GM10847 (cell line): Measurements from ENCODE around the gene SRF.
A peak's percentile ranks its signal among the peaks of the same experiment; 100 is the strongest.

ENCODE experiments used
- POLR2A ChIP-seq: IDR thresholded peaks from 2 replicates; pipeline ENCODE4 v1.6.1; 2011; ENCODE audit not compliant: insufficient read length; ENCODE audit errors: extremely low read depth

SRF gene

GRCh38 chr6:43216200-43216599 lies 45.1 kb downstream of the SRF start:
- TF ChIP-seq POLR2A = no peak

DNA sequence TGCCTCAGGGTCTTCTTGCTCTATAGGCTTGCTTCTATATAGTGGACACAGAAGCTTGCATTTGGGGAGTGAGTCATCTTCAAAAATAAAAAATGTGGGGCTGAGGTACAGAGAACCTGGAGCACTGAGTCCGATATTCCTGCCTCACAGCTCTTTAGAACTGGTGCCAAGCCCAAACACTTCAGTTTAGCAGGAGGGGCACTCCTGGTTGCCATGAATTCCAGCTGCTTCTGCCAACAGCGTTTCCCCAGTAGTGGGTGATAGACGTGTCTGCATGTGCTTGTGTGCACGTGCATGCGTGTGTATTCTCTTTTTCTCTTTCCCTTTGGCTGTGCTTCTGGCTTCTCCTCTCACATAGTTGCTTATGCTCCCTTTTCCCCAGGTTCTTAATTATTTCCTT lies 46.3 kb downstream of the SRF start:
- TF ChIP-seq POLR2A = no peak

DNA sequence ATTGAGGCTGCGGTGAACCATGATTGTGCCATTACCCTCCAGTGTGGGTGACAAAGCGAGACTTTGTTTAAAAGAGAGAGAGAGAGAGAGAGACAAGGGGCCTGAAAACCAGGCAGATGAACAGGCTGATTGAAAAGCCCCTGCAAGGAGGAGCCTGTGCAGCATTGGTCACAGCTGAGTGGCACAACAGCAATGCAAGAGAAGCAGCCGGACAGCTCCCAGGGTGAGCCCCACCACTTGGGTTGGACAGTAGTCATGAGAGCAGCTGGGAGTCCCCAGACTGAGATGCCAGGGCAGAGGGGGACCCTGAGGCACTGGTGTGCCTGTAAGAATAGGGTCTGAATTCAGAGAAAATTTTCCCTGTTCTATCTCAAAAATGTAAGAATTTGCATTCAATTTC lies 48.0 kb downstream of the SRF start:
- TF ChIP-seq POLR2A = no peak

- TF ChIP-seq POLR2A = no peak
Observed at GRCh38 chr6:43219814-43220213, 48.7 kb downstream of the SRF start.

- no peak for TF ChIP-seq POLR2A
Observed at GRCh38 chr6:43220439-43220951, 49.4 kb downstream of the SRF start.

DNA sequence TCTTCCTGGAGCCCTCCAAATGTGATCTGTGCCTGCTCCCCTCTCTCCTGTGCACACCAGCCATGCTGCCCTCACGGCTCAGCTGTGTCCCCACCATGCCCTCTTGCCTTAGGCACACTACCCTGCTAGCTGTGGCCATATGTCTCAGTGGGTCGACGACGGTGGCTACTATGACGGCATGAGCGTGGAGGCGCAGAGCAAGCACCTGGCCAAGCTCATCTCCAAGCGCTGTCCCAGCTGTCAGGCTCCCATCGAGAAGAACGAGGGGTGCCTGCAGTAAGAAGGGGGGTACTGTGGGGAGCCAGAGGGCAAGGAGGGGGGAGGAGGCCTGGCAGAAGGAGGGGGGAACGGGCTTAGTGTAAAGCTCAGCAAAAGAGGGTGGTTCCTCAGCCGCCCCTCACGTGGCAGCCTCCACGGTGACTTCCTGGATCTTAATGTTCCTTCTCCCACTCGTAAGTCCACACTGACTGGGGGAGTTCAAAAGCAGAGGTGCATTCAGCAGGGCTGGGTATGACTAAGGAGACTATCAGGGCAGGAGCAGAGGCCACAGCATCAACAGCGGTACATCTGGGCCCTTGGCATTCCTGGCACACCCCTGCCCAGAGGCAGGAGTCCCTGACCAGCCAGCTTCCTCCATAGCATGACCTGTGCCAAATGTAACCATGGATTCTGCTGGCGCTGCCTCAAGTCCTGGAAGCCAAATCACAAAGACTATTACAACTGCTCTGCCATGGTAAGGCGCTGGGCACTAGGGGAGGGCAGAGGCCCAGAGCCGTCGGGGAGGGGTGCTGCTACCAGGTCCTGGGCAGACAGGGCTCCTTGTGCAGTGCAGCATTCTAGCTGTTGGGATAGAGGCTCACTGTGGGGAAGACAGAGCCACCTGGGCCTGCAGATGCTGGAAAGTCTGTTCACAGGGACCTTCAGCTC lies 50.2 kb downstream of the SRF start:
- no peak for TF ChIP-seq POLR2A

DNA sequence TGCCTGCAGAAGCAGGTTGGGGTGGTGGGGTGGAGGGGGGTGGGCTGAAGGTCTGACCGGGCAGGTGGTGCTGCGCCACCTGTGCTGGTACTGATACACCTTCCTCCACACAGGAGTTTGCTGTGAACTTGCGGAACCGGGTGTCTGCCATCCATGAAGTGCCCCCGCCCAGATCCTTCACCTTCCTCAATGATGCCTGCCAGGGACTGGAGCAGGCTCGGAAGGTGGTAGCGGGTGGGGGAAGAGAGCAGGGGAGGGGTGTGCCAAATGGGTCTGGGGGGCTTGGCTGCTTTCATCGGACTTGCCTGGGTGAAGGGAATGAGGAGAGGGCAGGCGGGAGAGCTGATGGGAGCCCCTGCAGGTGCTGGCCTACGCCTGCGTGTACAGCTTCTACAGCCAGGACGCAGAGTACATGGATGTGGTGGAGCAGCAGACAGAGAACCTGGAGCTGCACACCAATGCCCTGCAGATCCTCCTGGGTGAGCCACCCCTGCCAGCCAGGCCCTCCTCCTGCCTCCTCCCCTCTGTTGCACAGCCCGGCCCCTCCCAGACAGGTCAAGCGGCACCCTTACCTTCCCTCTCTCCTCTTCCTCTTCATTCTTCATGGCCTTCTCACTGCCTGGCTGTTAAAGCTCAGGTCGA lies 51.5 kb downstream of the SRF start:
- TF ChIP-seq POLR2A = no peak

DNA sequence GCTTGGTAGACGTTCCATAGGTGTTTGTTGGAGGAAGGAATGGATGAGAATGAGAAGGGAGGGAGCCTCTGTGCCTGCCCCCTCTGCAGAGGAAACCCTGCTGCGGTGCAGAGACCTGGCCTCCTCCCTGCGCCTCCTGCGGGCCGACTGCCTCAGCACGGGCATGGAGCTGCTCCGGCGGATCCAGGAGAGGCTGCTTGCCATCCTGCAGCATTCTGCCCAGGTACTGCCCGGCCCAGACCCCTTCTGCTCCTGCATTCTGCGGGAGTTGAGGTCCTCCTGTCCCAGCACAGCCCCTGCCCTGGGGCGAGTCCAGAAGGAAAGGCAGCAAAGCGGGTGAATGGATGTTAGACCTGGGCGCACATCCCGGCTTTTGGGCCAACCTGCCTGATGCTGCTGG lies 52.1 kb downstream of the SRF start:
- no peak for TF ChIP-seq POLR2A

- TF ChIP-seq POLR2A = no peak
Observed at GRCh38 chr6:43226192-43226851, 55.3 kb downstream of the SRF start.

DNA sequence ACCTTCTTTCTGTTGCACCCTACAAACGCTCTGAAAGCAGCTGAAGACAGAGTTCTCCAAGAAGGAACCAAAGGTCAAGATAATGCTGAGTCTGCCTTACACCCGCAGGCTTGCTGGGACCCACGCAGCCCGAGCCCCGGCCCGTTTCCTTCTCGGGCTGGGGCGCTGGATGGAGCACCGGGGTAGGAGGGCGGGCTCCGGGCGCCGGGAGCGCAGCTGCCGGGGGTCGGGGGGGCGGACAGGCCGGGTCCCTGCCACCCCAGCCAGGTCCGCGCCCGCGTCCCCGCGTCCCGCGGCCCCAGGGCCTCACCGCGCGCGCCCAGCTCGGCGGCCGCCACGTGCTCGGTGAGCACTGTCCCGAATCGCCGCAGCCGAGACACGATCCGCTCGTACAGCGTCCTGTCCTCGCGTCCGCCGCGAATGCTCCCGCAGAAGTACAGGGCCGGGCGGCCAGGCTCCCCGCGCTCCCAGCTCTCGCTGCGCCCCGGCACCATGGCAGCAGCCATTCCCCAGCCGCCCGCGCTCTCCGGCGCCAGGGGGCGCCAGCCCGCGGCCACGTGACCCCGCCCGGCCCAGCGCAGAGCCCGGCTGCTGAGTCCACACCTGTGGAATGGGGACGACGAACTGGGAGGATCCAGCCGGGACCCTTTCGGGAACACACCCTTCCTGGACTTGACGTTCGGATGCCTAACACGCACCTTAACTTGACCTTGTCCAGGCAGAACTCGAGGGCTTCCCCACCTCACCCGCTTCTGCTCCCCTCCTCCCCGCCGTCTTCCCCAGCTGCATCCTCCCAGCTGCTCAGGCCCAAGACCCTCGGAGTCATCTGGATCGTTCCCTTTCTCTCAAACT lies 58.1 kb downstream of the SRF start, which contains the start of gene DNPH1:
Gene DNPH1, minus strand, starts transcription at position 531 of the 852 bp plus-strand sequence. Its CDS starts 25 bp downstream, at position 506.
- TF ChIP-seq POLR2A = peak; percentile 49

DNA sequence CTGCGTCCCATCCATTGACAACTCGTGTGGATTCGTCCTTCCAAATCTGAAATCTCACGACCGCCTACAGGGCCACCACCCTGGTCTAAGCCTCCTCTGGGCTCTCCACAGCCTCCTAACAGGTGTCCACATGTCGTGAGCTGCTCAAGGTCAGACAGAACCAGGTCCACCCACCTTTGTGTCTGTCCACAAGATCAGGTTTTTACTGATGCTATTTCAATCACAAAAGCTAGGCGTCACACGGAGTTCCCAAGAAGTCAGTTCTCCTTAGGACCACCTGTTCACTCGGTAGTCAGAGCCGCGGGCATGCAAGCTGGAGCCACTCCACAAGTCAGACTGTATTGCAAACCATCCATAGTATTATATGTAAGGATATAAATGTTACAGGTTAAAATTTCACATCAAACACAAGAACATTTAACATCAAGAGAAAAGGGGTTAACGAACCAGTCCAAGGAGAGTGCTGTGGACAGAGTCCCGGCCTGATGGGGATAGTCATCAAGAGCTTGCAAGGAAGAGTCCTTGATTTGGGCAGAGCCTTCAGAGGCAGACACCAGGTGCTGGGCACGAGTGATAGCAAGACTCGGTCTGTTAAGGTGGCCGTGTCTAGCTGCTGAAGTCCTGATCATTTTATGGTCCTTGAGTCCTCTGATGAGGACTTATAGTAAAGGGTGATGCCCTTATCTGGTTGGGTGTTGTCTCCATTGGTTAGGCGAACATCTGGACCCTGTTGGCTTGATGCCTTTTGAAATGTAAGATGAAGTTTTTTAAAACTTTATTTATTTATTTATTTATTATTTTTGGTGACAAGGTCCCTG lies 58.9 kb downstream of the SRF start:
- no peak for TF ChIP-seq POLR2A

DNA sequence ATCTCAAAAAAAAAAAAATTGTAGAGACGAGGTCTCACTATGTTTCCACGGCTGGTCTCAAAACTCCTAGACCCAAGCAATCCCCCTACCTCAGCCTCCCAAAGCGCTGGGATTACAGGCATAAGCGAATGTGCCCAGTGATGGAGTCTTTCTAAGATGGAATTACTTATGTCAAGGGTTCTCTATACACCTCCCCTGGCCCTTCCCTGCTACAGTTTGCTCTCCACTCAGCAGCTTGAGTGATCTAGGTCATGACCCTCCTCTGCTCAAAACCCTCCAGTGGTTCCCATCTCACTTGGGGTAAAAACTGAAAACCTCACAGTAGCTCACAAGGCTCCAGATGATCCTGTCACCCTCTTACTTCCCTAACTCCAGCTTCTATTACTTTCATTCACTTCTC lies 60.0 kb downstream of the SRF start:
- TF ChIP-seq POLR2A = no peak
